Astrocyte of the hippocampus (primary cell): Measurements from ENCODE around the gene TMEM109.

Experiments used
- DNase-seq: peaks from one replicate; pipeline ENCODE4 v3.0.0; 2011; ENCODE audit warnings: low read depth, low spot score

Gene TMEM109

DNA sequence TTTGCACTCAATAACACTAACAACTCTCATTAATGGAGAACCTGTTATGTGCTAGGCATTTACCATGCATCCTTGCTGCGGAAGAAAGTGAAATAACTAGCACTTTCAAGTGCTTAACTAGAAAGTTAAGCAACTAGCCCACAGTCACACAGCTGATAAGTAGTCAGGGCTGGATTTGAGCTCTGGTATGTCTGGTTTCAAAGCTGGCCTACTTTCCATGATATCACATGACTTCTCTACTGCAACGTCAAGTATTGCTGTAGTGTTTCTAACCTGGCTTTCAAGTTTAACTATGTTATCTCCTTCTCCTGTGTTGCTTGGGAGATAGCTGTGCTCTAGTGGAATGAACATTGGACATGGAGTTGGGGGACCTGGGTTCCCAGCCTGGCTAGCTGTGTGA, 25.9 kb downstream of the TMEM109 start:
- DNase-seq: no peak

GRCh38 chr11:60941371-60942119, 27.6 kb downstream of the TMEM109 start:
- no peak for DNase-seq

GRCh38 chr11:60942219-60942618, 28.3 kb downstream of the TMEM109 start:
- no peak for DNase-seq

DNA sequence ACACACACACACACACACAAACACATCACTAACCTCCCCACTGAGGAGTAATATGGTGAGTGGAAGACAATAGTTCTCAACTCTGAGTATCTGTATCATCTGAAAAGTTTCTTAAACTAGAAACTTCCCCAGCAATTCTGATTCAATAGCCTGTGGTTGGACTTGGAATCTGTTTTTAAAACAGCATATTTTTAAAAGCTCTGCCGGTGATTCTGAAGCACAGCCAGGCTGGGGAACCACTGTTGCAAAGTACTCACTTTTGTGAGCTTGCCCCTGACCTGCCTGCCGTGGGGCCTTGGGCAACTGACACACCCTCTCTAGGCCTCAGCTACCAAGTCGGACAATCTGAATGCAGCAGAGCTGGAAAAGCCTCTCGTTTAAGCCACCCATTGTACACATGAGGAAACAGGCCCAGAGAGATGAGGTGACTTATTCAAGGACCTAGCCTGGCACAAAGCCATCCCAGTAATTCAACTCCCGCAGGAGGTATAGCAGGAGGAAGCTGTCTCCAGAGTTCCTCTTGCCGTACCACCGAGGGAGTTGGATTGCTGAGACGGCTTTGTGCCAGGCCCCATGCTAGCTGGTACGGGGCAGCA, 29.1 kb downstream of the TMEM109 start:
- DNase-seq: peak; percentile 56

GRCh38 chr11:60944490-60945294, 30.7 kb downstream of the TMEM109 start:
- no peak for DNase-seq

- no peak for DNase-seq
These were observed 31.3 kb downstream of the TMEM109 start for GRCh38 chr11:60945295-60945667.

DNA sequence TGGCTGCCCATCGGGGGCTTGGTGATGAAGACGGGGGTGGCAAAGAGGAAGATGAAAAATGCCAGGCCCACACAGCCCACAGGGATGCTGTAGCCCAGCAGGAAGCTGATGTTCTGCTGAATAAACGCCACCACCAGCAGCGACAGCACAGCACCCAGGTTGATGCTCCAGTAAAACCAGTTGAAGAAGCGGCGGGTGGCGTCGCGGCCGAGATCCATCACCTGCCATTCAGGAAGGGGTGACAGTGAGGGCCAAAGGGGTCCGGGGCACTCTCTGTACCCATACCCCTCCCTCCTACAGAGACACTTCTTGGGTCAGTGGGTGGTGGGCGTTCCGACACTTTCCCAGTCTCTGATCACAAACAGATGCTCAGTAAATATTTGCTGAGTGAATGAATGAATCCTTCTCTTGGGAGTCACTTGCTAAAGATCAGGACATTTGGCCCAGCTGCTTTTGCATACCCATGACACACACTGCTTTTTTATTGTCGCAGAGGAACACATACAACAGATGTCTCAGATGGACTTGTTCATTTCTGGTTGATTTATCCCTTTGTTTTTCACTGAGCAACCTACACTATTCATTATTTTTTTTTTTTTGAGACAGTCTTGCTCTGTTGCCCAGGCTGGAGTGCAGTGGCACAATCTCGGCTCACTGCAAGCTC, 32.8 kb downstream of the TMEM109 start:
- DNase-seq: no peak

- no peak for DNase-seq
These were observed 33.7 kb downstream of the TMEM109 start for GRCh38 chr11:60947700-60948099.

- DNase-seq: no peak
These were observed 34.3 kb downstream of the TMEM109 start for GRCh38 chr11:60948250-60948649.

- DNase-seq: no peak
These were observed 36.1 kb downstream of the TMEM109 start for GRCh38 chr11:60950024-60950423.

GRCh38 chr11:60950933-60951605, 37.1 kb downstream of the TMEM109 start:
- no peak for DNase-seq

GRCh38 chr11:60951606-60951903, 37.6 kb downstream of the TMEM109 start:
- DNase-seq: no peak

DNA sequence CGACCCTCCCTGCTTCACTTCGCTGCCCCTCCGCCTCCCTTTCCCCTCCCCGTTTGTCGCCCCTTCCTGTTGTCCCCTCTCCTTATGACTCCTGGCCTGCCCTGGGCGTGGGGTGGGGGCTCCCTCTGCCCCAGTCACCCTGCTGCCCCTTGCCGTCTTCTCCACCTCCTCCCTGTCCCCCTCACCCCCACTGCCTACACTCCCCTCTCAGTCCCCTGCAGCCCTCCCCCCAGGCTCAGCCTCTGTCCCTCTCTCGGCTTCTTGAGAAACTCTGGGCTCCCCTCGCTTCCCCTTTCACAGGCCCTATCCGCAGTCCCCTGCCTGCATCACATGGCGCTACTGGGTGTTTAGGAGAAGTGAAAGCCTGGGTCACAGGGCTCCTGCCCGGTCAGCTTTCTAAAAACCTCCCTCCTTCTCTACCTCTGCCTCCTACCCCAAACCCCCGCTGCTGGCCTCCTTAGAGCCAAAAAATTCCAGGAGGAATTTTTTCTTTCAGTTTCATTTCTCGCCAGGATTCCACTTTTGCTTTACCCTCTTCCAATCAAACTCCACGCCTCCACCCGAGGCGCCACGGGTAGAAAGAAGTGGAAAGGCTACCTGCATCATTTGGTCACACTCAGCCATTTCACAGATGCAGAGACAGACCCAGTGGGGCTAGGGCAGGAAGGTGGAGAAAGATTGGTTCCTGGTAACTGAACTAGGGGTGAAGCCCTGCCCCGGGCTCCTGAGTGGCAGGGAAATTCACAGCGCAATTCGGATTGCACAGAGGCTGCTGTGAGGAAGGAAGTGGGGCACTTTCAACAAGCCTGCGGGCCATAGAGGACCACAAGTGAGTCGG, 38.2 kb downstream of the TMEM109 start, which contains the start of gene SLC15A3:
Gene SLC15A3, minus strand, starts transcription at position 273 of the 838 bp plus-strand sequence. CDS start 625 bp downstream, outside the sequence.
- peak; percentile 45 for DNase-seq

GRCh38 chr11:60952742-60953170, 38.8 kb downstream of the TMEM109 start:
- DNase-seq: no peak

- DNase-seq: no peak
These were observed 39.8 kb downstream of the TMEM109 start for GRCh38 chr11:60953781-60954180.

- DNase-seq: no peak
These were observed 40.5 kb downstream of the TMEM109 start for GRCh38 chr11:60954421-60954820.

- DNase-seq: no peak
These were observed 41.6 kb downstream of the TMEM109 start for GRCh38 chr11:60955571-60955970.

DNA sequence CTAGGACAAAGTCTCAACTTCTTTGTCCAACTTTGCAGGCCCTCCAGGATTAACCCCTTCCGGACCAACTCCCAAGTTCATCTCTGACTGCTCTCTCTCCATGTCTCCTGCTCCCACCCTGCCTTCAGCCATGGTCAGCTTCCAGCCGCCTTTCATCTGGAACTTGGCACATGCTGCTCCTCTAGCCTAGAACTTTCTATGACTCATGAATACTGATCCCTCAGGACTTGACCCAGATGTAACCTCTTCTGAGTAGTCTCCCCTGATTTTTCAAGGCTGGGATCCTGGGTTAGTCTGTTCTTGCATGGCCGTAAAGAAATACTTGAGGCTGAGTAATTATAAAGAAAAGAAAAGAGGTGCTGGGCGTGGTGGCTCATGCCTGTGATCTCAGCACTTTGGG, 43.2 kb downstream of the TMEM109 start:
- no peak for DNase-seq

- DNase-seq: no peak
These were observed 45.5 kb downstream of the TMEM109 start for GRCh38 chr11:60959431-60959830.

DNA sequence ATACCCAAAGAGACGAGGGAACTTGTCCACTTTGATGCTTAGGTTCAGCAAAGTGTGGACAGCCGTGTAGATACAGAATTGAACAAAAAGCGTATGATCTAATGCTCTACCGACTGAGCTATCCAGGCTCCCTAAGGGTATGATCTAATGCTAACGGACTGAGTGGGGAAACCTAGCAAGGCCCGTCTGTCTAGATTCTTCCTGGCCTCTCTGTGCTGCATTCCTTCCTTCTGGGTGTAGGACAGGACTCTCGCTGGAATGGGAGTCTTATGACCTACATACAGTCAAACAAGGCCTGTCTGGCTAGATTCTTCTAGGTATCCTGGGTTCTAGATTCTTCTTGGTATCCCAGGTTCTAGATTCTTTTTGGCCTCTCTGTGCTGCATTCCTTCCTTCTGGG, 46.4 kb downstream of the TMEM109 start:
- DNase-seq: no peak

DNA sequence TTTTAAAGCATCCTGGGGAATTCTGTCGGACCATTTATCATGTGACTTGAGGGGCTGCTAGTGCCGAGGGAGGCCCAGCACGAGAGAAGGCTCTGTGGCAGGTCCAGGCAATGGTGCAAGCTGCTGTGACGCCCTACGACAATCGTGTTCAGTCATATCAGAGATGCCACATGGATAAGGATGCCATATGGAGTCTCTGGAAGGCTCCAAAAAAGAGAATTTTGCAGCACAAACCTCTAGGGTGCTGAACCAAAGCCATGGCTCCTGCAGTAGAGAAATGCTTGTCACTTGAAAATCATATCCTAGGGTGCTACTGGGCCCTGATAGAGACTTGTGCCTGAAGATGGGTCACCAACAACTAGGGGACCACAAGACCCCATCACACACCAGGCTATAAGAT, 50.8 kb downstream of the TMEM109 start:
- DNase-seq: no peak
